NCI-H526 (cell line): ENCODE results near the gene MERTK.
"Not testable (repeated sequence)": the region's sequence is repeated elsewhere in the genome, so short reads cannot be mapped to it uniquely, and the experiment has no call there.

Source experiments
- DNase-seq, 2 experiments: peaks; one replicate each; lab custom pipeline; 2025; lab: John Stamatoyannopoulos, UW

MERTK gene

GRCh38 chr2:111945444-111946293 is 47.3 kb downstream of the MERTK start:
- DNase-seq, result no peak

GRCh38 chr2:111946294-111947114 is 48.1 kb downstream of the MERTK start:
- peak; percentile 48 to 55 for DNase-seq

GRCh38 chr2:111947219-111947618 is 48.8 kb downstream of the MERTK start:
- no peak for DNase-seq

GRCh38 chr2:111948832-111949231 is 50.4 kb downstream of the MERTK start:
- DNase-seq, result no peak

- DNase-seq, result no peak
Measured at GRCh38 chr2:111950236-111950635, 51.8 kb downstream of the MERTK start.

- DNase-seq, result no peak
Measured at GRCh38 chr2:111951486-111951885, 53.1 kb downstream of the MERTK start.

- DNase-seq, result no peak
Measured at GRCh38 chr2:111952871-111953452, 54.6 kb downstream of the MERTK start.

- no peak for DNase-seq
Measured at GRCh38 chr2:111954602-111955332, 56.4 kb downstream of the MERTK start.

GRCh38 chr2:111957872-111958354 is 59.5 kb downstream of the MERTK start:
- DNase-seq, result no peak

- DNase-seq, result no peak
Measured at GRCh38 chr2:111958901-111959300, 60.5 kb downstream of the MERTK start.

- no peak for DNase-seq
Measured at GRCh38 chr2:111961663-111962062, 63.3 kb downstream of the MERTK start.

GRCh38 chr2:111963086-111963485 is 64.7 kb downstream of the MERTK start:
- DNase-seq, result not testable (repeated sequence)

GRCh38 chr2:111963508-111963907 is 65.1 kb downstream of the MERTK start:
- not testable (repeated sequence) for DNase-seq

GRCh38 chr2:111965062-111965461 is 66.7 kb downstream of the MERTK start:
- no peak for DNase-seq

- no peak for DNase-seq
Measured at GRCh38 chr2:111966241-111966640, 67.8 kb downstream of the MERTK start.

GRCh38 chr2:111967018-111967417 is 68.6 kb downstream of the MERTK start:
- DNase-seq, result no peak

GRCh38 chr2:111970453-111970852 is 72.0 kb downstream of the MERTK start:
- DNase-seq, result no peak

GRCh38 chr2:111972955-111973565 is 74.7 kb downstream of the MERTK start:
- no peak for DNase-seq

- no peak for DNase-seq
Measured at GRCh38 chr2:111973701-111974100, 75.3 kb downstream of the MERTK start.

GRCh38 chr2:111975053-111975552 is 76.7 kb downstream of the MERTK start:
- no peak for DNase-seq

- DNase-seq, result no peak
Measured at GRCh38 chr2:111975819-111976218, 77.4 kb downstream of the MERTK start.
